Psoas muscle (tissue), 8 donors: ENCODE measurements around the gene NUDC. TPM values are rescaled to one million over a fixed set of nuclear protein-coding genes. Genes with fewer than 3 reads are reported as not detected.

Experiments used
- ATAC-seq, 4 donors: fragments of 200-7000 bp; cut with Tn5 transposase; one replicate each; pipeline ENCODE4 v1.9.1; 2020; ENCODE audit warnings: moderate library complexity in 3 of 4, mild to moderate bottlenecking in 2 of 4
- DNase-seq, 2 donors: peaks; one replicate each; pipeline ENCODE4 v3.0.0-alpha.2; 2020
- H3K27ac ChIP-seq: fragments of 200-600 bp; one replicate; pipeline ENCODE4 v1.8.0; 2022
- H3K27me3 ChIP-seq, 3 donors: fragments of 200-600 bp in 1 of 3; one replicate each; pipeline versions ENCODE4 v1.6.1 to v1.8.0; 2013 to 2022; ENCODE audit warnings: low read length in 2 of 3, mild to moderate bottlenecking in 2 of 3, moderate library complexity in 1 of 3; ENCODE audit not compliant: insufficient read depth in 3 of 3
- H3K36me3 ChIP-seq, 2 donors: fragments of 200-600 bp in 1 of 2; one replicate each; pipeline versions ENCODE4 v1.6.1 to v1.8.0; 2013 to 2022; ENCODE audit warnings: low read depth in 1 of 2, mild to moderate bottlenecking in 1 of 2, moderate library complexity in 1 of 2; ENCODE audit not compliant: insufficient read depth in 1 of 2
- H3K4me1 ChIP-seq: fragments of 200-600 bp; one replicate; pipeline ENCODE4 v1.8.0; 2022
- H3K4me3 ChIP-seq: fragments of 200-600 bp; one replicate; pipeline ENCODE4 v1.8.0; 2022; ENCODE audit warnings: mild to moderate bottlenecking
- H3K9me3 ChIP-seq: fragments of 200-600 bp; one replicate; pipeline ENCODE4 v1.8.0; 2022
- WGBS, 3 donors: extraction: QIAGEN DNeasy Blood & Tissue Kit; methylation state at CpG; one replicate each; pipeline versions ENCODE4 v1.1.6 to v1.1.7; 2013; 5-methylcytosine and 5-hydroxymethylcytosine counted together
- intact Hi-C, 2 donors: fragments of 100-400 bp; cut with DNase I; formaldehyde crosslinking; loops; one replicate each; pipeline versions ENCODE4 v1.11.0 to v1.14.2; 2022
- polyA plus RNA-seq, 3 donors: library from polyadenylated mRNA; stranded (reverse); fragments of 200-250 nt; gene quantifications; one replicate each; pipeline ENCODE4 v1.2.3, GENCODE V29; 2013
- total RNA-seq, 4 donors: library from RNA; stranded (reverse); fragmentation: NEBNext Ultra II Directional in 2 of 4; extraction: Animal tissue kit (Norgen Biotek cat#: 25700) in 2 of 4; gene quantifications; one replicate each; pipeline versions ENCODE4 v1.2.1 to v1.2.4, GENCODE V29; 2021 to 2023
- TF ChIP-seq, protein P1 (sequence below): fragments of 200-600 bp; IDR thresholded peaks from one replicate; pipeline ENCODE4 v1.8.0; 2022; ENCODE audit warnings: antibody characterized with exemption
- donor health status: healthy with polysubstance abuse.
- donor health status: DM: no; HTN: no; CAD: no; lungs with moderate emphysema.
- donor health status: Bipolar disorder and iron deficiency.
- donor health status: healthy.
- donor health status: DM: yes; HTN: yes; CAD: no.
- donor health status: DM: no; HTN: no; CAD: no.
- donor health status: DM: no; HTN: no; CAD: no.
- donor health status: DM: yes; HTN: yes; CAD: no.

NUDC gene
- total and polyA plus RNA-seq, 7 donors: 55.7 to 105 (median 65.5) TPM

DNA sequence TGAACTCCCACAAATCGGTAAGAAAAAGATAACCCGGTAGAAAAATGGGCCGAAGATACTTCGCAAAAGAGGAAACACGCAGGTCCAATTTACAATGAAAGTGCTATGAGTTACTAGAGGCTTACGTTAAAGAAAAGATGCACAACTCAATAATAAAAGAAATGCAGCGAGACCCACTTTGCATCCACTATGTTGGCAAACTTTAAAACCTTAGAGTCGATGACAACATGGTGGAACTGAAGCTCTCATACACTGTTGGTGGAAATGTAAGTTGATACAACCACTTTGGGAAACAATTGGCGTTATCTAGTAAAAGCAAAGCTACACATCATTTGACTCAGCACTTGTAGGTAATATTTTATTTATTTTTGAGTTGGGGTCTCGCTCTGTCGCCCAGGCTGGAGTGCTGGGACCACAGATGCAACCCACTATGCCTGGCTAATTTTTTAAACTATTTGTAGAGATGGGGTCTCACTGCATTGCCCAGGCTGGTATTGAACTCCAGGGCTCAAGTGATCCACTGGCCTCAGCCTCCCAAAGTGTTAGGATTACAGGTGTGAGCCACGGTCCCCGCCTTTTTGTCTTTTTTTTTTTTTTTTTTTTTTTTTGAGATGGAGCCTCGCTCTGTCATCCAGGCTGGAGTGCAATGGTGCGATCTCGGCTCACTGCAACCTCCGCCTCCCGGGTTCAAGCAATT lies 20.6 kb upstream of the NUDC start:
- Histone ChIP-seq H3K9me3 (no peaks in the 10 kb centered on the region), H3K27me3 (no peaks in the 10 kb centered on the region), H3K27ac (peak overlapping the region; percentile 78), H3K4me1 (peaks cover 18% of the 10 kb centered on the region), H3K4me3 (peak overlapping the region; percentile 81), H3K36me3 (peaks cover 6 to 30% of the 10 kb centered on the region in 2 donors)
- DNase-seq: no peak
- ATAC-seq: peak in 2 of 4 donors; percentile 27 to 29
- 64 to 70% (median 64%) methylated on average over 18 of the region's 18 CpGs for WGBS, 3 donors
- intact Hi-C loops: no loop called here
- TF ChIP-seq, protein P1, sequence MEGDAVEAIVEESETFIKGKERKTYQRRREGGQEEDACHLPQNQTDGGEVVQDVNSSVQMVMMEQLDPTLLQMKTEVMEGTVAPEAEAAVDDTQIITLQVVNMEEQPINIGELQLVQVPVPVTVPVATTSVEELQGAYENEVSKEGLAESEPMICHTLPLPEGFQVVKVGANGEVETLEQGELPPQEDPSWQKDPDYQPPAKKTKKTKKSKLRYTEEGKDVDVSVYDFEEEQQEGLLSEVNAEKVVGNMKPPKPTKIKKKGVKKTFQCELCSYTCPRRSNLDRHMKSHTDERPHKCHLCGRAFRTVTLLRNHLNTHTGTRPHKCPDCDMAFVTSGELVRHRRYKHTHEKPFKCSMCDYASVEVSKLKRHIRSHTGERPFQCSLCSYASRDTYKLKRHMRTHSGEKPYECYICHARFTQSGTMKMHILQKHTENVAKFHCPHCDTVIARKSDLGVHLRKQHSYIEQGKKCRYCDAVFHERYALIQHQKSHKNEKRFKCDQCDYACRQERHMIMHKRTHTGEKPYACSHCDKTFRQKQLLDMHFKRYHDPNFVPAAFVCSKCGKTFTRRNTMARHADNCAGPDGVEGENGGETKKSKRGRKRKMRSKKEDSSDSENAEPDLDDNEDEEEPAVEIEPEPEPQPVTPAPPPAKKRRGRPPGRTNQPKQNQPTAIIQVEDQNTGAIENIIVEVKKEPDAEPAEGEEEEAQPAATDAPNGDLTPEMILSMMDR: no peak

DNA sequence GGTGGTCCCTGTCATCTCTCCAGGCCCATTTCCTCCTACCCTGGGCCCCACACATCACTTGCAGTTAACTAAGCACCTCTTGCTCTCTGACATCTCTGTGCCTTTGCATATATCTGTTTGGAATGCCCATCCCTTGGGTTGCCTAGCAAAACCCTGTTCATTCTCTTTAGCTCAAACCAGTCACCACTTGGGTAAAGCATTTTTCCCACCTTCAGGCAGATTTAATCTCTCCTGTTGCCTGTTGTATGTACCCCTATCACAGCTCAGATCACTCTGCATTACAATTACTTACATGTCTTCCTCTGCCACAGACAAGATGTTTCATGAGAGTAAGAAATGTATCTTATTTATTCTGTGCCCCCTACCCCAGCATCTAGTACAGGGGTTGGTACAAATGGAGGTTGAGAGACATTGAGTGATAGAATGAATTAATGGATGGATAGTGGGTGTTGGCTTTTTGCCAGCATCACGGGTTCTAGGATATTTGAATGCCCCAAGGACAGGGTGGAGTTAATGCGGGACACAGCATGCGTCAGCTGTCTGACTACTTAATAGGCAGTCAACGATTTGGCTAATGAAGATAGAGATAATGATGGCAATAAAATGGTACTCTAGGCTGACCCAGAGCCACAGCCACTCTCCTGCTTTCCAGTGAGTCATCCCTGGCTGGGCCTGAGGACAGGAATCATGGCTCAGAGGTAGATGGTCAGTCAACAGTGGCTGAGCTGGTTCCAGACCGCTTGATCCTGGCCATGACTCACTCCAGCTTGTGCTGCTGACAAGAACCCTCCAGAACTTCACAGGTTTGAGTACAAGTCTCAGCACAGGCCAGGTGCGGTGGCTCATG lies 14.2 kb upstream of the NUDC start:
- DNase-seq (peak; percentile 38 to 65), ATAC-seq (peak; percentile 81 to 92 (median 84))
- H3K9me3 ChIP-seq: no peaks in the 10 kb centered on the region
- intact Hi-C loops: no loop called here
- H3K27ac ChIP-seq: no peak overlapping the region
- H3K27me3 ChIP-seq: no peaks in the 10 kb centered on the region
- WGBS, 3 donors: 43 to 52% (median 43%) methylated on average over 6 of the region's 6 CpGs
- TF ChIP-seq, protein P1: no peak
- no peak overlapping the region for H3K4me3 ChIP-seq
- no peaks in the 10 kb centered on the region for H3K36me3 ChIP-seq
- no peaks in the 10 kb centered on the region for H3K4me1 ChIP-seq

DNA sequence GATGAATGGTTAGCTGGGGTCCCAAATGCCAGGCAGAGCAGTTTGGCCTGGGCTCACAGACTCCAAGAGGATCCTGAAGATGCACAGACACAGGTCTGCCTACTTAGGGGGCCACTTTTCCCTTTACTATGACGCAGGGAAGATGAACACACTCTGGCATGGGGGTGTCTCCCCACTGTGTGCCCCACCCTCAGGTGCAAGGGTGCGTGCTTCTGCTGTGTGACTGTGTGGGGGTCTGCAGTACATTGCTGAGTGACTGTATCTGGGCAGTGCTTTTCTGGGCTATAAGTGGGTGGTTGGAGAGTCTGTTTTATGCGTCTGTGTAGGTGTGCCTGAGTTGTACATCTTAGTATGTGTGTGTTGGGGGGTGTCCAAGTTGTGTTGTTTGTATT lies 11.6 kb upstream of the NUDC start:
- Histone ChIP-seq H3K36me3 (no peaks in the 10 kb centered on the region), H3K27me3 (no peaks in the 10 kb centered on the region), H3K4me3 (no peak overlapping the region), H3K9me3 (no peaks in the 10 kb centered on the region), H3K4me1 (peaks cover 10% of the 10 kb centered on the region), H3K27ac (no peak overlapping the region)
- TF ChIP-seq, protein P1: no peak
- no peak for DNase-seq
- WGBS, 3 donors: 51 to 81% (median 78%) methylated on average over 3 of the region's 3 CpGs
- ATAC-seq: no peak
- intact Hi-C loops: no loop called here

DNA sequence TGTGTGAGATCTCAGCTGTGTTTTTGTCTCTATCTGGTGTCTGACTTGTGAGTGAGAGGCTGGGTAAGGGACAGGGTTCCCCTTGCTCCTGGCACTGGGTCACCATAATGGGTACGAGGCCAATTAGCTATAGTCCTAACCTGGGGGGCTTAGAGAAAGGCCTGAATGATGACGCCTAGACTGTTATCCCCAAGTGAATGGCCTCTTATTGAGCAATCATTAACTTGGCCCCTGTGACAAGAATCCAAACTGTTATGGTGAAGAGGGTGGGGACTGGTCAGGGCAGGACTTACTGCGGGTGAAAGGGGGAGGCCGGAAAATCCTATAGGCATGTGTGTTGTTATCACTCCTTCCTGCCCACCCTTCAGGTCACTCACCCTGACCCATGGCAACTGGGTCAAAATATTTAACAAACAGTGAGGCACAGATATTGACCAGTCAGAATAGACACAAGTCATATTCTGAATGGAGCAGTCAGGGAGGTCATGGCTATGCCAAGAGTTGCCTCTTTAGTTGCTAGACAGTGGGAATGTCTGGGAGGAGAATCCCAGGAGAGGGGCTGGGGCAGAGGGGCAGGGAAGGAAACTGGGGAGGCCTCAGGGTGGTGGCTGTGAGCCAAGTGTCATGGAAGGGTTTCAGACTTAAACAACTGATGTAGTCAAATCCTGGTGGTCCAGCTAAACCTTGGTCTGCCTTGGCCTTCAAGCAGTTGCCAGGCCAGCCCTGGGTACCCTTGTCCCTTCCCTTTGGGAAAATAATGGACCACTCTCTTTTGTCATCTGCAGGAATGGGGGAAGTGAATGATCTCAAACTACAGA lies 11.0 kb upstream of the NUDC start:
- intact Hi-C loops: no loop called here
- H3K36me3 ChIP-seq: no peaks in the 10 kb centered on the region
- no peak overlapping the region for H3K27ac ChIP-seq
- 80 to 88% (median 85%) methylated on average over 4 of the region's 4 CpGs for WGBS, 3 donors
- H3K4me1 ChIP-seq: peaks cover 10% of the 10 kb centered on the region
- no peaks in the 10 kb centered on the region for H3K27me3 ChIP-seq
- DNase-seq (no peak), ATAC-seq (no peak)
- no peak overlapping the region for H3K4me3 ChIP-seq
- no peaks in the 10 kb centered on the region for H3K9me3 ChIP-seq
- TF ChIP-seq, protein P1: no peak
